Transverse colon (tissue), 4 donors: Measurements from ENCODE around the gene POU2F1.

ENCODE experiments used
- POLR2A ChIP-seq: fragments of 450-650 bp; IDR thresholded peaks from one replicate; pipeline ENCODE4 v1.6.1; 2016; ENCODE audit warnings: antibody characterized with exemption, mild to moderate bottlenecking, moderate library complexity
- POLR2AphosphoS5 ChIP-seq, 3 donors: sonication (generic); formaldehyde crosslinking; IDR thresholded peaks; one replicate each; pipeline ENCODE4 v1.6.1; 2016; ENCODE audit warnings: antibody characterized with exemption in 3 of 3
- TF ChIP-seq, protein P1 (sequence below), 5 experiments: fragments of 200-600 bp in 3 of 5; fragments of 450-650 bp in 2 of 5; sonication (generic) in 3 of 5; IDR thresholded peaks; 1 replicate in 2 of 5; 2 replicates in 3 of 5; pipeline ENCODE4 v1.5.1; 2016 to 2017; ENCODE audit warnings: antibody characterized with exemption in 5 of 5, inconsistent platforms in 3 of 5, mild to moderate bottlenecking in 2 of 5, moderate library complexity in 1 of 5

DNA sequence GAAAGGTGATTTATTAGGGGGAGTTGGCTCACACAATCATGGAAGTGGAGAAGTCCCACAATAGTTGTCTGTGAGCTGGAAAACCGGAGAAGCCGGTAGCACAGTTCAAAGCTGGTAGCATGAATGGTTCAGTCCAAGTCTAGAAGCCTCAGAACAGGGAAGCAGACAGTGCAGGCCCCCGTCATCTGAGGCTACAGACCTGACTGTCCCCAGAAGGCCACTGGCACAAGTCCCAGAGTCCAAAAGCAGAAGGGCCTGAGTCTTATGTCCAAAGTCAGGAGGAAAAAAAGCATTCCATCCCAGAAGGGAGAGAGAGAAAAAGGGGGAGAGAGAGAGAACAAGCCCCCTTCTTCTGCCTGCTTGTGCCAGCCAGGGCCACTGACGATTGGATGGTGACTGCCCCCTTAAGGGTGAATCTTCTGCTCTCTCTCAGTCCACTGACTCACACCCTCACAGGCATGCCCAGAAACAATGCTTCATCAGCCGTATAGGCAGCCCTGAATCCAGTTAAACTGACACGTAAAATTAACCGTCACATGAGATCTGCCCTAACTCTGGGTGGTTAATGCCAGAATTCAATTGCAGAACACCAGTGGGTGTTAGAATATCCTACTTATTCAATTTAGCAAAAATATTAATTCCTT, 49.3 kb upstream of the POU2F1 start:
- TF ChIP-seq, protein P1, sequence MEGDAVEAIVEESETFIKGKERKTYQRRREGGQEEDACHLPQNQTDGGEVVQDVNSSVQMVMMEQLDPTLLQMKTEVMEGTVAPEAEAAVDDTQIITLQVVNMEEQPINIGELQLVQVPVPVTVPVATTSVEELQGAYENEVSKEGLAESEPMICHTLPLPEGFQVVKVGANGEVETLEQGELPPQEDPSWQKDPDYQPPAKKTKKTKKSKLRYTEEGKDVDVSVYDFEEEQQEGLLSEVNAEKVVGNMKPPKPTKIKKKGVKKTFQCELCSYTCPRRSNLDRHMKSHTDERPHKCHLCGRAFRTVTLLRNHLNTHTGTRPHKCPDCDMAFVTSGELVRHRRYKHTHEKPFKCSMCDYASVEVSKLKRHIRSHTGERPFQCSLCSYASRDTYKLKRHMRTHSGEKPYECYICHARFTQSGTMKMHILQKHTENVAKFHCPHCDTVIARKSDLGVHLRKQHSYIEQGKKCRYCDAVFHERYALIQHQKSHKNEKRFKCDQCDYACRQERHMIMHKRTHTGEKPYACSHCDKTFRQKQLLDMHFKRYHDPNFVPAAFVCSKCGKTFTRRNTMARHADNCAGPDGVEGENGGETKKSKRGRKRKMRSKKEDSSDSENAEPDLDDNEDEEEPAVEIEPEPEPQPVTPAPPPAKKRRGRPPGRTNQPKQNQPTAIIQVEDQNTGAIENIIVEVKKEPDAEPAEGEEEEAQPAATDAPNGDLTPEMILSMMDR (IDR thresholded peaks at IDR 0.05), result no peak
- TF ChIP-seq POLR2AphosphoS5 (IDR thresholded peaks at IDR 0.05) (no peak), POLR2A (no peak)
